HEK293 (cell line): ENCODE results near the gene STEAP4.

Source experiments
- CTCF ChIA-PET: fragments of 350-600 bp; formaldehyde crosslinking; extraction: SDS; loops from one replicate; lab custom pipeline; 2021; ENCODE audit warnings: antibody characterized with exemption; lab: Yijun Ruan, JAX
- POLR2A ChIA-PET: fragments of 300-600 bp; formaldehyde crosslinking; extraction: SDS; loops from one replicate; lab custom pipeline; 2020; ENCODE audit warnings: antibody characterized with exemption, inconsistent platforms; lab: Yijun Ruan, JAX
- H3K27ac ChIP-seq: fragments of 200-500 bp; sonication (Bioruptor generic); 2 replicates; pipeline ENCODE4 v1.5.1; 2014; ENCODE audit warnings: low read depth, low read length, control low read depth, inconsistent platforms; ENCODE audit errors: extremely low read depth
- H3K36me3 ChIP-seq, 2 experiments: fragments of 200-500 bp in 1 of 2; sonication (Bioruptor generic) in 1 of 2; 1 replicate in 1 of 2; 2 replicates in 1 of 2; pipeline ENCODE4 v1.5.1; 2014 to 2017; ENCODE audit warnings: inconsistent platforms in 2 of 2, low read length in 2 of 2; ENCODE audit not compliant: control insufficient read depth in 2 of 2, insufficient read depth in 1 of 2
- H3K4me1 ChIP-seq: fragments of 200-500 bp; sonication (Bioruptor generic); 2 replicates; pipeline ENCODE4 v1.5.1; 2014; ENCODE audit warnings: mild to moderate bottlenecking, low read length, inconsistent platforms; ENCODE audit not compliant: control insufficient read depth, insufficient read depth
- H3K4me3 ChIP-seq: 2 replicates; pipeline ENCODE4 v1.5.1; 2011; ENCODE audit warnings: low read depth, mild to moderate bottlenecking, control low read depth, low read length, moderate library complexity
- H3K9me3 ChIP-seq: fragments of 200-500 bp; sonication (Bioruptor generic); 2 replicates; pipeline ENCODE4 v1.5.1; 2014; ENCODE audit warnings: low read depth, low read length, inconsistent platforms; ENCODE audit not compliant: control insufficient read depth, insufficient read depth
- BCL6B ChIP-seq: fragments of 450-650 bp; formaldehyde crosslinking; IDR thresholded peaks from 2 replicates; pipeline ENCODE4 v1.5.1; 2017; ENCODE audit warnings: missing biosample characterization, missing genetic modification characterization
- KLF9 ChIP-seq: fragments of 450-650 bp; formaldehyde crosslinking; IDR thresholded peaks from 2 replicates; pipeline ENCODE4 v1.5.1; 2016; ENCODE audit warnings: missing biosample characterization, missing genetic modification characterization, low read depth
- RBAK ChIP-seq: fragments of 450-650 bp; formaldehyde crosslinking; IDR thresholded peaks from 2 replicates; pipeline ENCODE4 v1.5.1; 2016; ENCODE audit warnings: missing biosample characterization, missing genetic modification characterization
- SCRT1 ChIP-seq: fragments of 450-650 bp; formaldehyde crosslinking; IDR thresholded peaks from 2 replicates; pipeline ENCODE4 v1.5.1; 2016; ENCODE audit warnings: missing biosample characterization, missing genetic modification characterization, borderline replicate concordance
- ZBTB8A ChIP-seq: fragments of 450-650 bp; formaldehyde crosslinking; IDR thresholded peaks from 2 replicates; pipeline ENCODE4 v1.5.1; 2016; ENCODE audit warnings: missing biosample characterization, missing genetic modification characterization
- ZFP69B ChIP-seq: fragments of 450-650 bp; formaldehyde crosslinking; IDR thresholded peaks from 2 replicates; pipeline ENCODE4 v1.5.1; 2016; ENCODE audit warnings: missing biosample characterization, missing genetic modification characterization
- ZNF133 ChIP-seq: fragments of 450-650 bp; formaldehyde crosslinking; IDR thresholded peaks from 2 replicates; pipeline ENCODE4 v1.5.1; 2016; ENCODE audit warnings: missing biosample characterization, missing genetic modification characterization
- ZNF155 ChIP-seq: fragments of 450-650 bp; formaldehyde crosslinking; IDR thresholded peaks from 2 replicates; pipeline ENCODE4 v1.5.1; 2016; ENCODE audit warnings: missing biosample characterization, missing genetic modification characterization
- ZNF211 ChIP-seq: fragments of 450-650 bp; formaldehyde crosslinking; IDR thresholded peaks from 2 replicates; pipeline ENCODE4 v1.5.1; 2016; ENCODE audit warnings: low read depth, missing biosample characterization, missing genetic modification characterization
- ZNF341 ChIP-seq: fragments of 450-650 bp; formaldehyde crosslinking; IDR thresholded peaks from 2 replicates; pipeline ENCODE4; 2016; ENCODE audit warnings: low read depth, missing biosample characterization, missing genetic modification characterization
- ZNF366 ChIP-seq: fragments of 450-650 bp; formaldehyde crosslinking; conservative IDR thresholded peaks from 2 replicates; pipeline ENCODE4 v1.5.1; 2016; ENCODE audit warnings: missing biosample characterization, missing genetic modification characterization
- ZNF391 ChIP-seq: fragments of 450-650 bp; formaldehyde crosslinking; IDR thresholded peaks from 2 replicates; pipeline ENCODE4 v1.5.1; 2016; ENCODE audit warnings: low read depth, missing biosample characterization, missing genetic modification characterization, borderline replicate concordance
- ZNF433 ChIP-seq: fragments of 450-650 bp; formaldehyde crosslinking; IDR thresholded peaks from 2 replicates; pipeline ENCODE4 v1.5.1; 2016; ENCODE audit warnings: missing biosample characterization, missing genetic modification characterization, low read depth
- ZNF514 ChIP-seq: fragments of 450-650 bp; formaldehyde crosslinking; IDR thresholded peaks from 2 replicates; pipeline ENCODE4 v1.5.1; 2016; ENCODE audit warnings: missing biosample characterization, missing genetic modification characterization
- ZNF704 ChIP-seq: fragments of 450-650 bp; formaldehyde crosslinking; IDR thresholded peaks from 2 replicates; pipeline ENCODE4 v1.5.1; 2016; ENCODE audit warnings: missing biosample characterization, missing genetic modification characterization
- ZNF707 ChIP-seq: fragments of 450-650 bp; formaldehyde crosslinking; IDR thresholded peaks from 2 replicates; pipeline ENCODE4 v1.5.1; 2016; ENCODE audit warnings: missing biosample characterization, missing genetic modification characterization
- ZNF830 ChIP-seq: fragments of 450-650 bp; IDR thresholded peaks from 2 replicates; pipeline ENCODE4 v1.5.0; 2018; ENCODE audit warnings: missing biosample characterization, missing genetic modification characterization, low read depth, mild to moderate bottlenecking, moderate library complexity
- TF ChIP-seq, protein P1 (sequence below): fragments of 450-650 bp; formaldehyde crosslinking; IDR thresholded peaks from 2 replicates; pipeline ENCODE4 v1.5.1; 2016; ENCODE audit warnings: missing biosample characterization, missing genetic modification characterization
- TF ChIP-seq, protein P2 (sequence below): fragments of 450-650 bp; formaldehyde crosslinking; IDR thresholded peaks from 2 replicates; pipeline ENCODE4 v1.5.1; 2016; ENCODE audit warnings: missing biosample characterization, missing genetic modification characterization
- TF ChIP-seq, protein P3 (sequence below): fragments of 450-650 bp; formaldehyde crosslinking; IDR thresholded peaks from 2 replicates; pipeline ENCODE4 v1.5.1; 2016; ENCODE audit warnings: missing biosample characterization, missing genetic modification characterization, borderline replicate concordance

STEAP4 gene

GRCh38 chr7:88309819-88310218, 3.1 kb upstream of the STEAP4 start:
- H3K9me3 ChIP-seq, result no peaks in the 10 kb centered on the region
- H3K4me3 ChIP-seq, result no peak overlapping the region
- no peaks in the 10 kb centered on the region for H3K4me1 ChIP-seq
- CTCF ChIA-PET, result interaction anchor here (0.5 kb wide), 1 partner anchor 56 kb away, joined by 3 read pairs; no protein-coding TSS in a partner anchor
- H3K36me3 ChIP-seq, result no peaks in the 10 kb centered on the region
- POLR2A ChIA-PET, result no interaction called here
- no peak overlapping the region for H3K27ac ChIP-seq
- TF ChIP-seq ZNF133 (tag by site-specific recombination), result no peak
- TF ChIP-seq ZNF211 (tag by site-specific recombination), result no peak
- TF ChIP-seq ZBTB8A (tag by site-specific recombination), result no peak
- TF ChIP-seq ZNF341 (tag by site-specific recombination), result no peak
- no peak for TF ChIP-seq ZNF704 (tag by site-specific recombination)
- no peak for TF ChIP-seq BCL6B (tag by site-specific recombination)
- TF ChIP-seq, protein P1, sequence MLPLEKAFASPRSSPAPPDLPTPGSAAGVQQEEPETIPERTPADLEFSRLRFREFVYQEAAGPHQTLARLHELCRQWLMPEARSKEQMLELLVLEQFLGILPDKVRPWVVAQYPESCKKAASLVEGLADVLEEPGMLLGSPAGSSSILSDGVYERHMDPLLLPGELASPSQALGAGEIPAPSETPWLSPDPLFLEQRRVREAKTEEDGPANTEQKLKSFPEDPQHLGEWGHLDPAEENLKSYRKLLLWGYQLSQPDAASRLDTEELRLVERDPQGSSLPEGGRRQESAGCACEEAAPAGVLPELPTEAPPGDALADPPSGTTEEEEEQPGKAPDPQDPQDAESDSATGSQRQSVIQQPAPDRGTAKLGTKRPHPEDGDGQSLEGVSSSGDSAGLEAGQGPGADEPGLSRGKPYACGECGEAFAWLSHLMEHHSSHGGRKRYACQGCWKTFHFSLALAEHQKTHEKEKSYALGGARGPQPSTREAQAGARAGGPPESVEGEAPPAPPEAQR (tag by site-specific recombination), result no peak
- no peak for TF ChIP-seq ZNF830
- TF ChIP-seq ZNF433 (tag by site-specific recombination), result no peak
- no peak for TF ChIP-seq ZNF514 (tag by site-specific recombination)
- TF ChIP-seq, protein P2, sequence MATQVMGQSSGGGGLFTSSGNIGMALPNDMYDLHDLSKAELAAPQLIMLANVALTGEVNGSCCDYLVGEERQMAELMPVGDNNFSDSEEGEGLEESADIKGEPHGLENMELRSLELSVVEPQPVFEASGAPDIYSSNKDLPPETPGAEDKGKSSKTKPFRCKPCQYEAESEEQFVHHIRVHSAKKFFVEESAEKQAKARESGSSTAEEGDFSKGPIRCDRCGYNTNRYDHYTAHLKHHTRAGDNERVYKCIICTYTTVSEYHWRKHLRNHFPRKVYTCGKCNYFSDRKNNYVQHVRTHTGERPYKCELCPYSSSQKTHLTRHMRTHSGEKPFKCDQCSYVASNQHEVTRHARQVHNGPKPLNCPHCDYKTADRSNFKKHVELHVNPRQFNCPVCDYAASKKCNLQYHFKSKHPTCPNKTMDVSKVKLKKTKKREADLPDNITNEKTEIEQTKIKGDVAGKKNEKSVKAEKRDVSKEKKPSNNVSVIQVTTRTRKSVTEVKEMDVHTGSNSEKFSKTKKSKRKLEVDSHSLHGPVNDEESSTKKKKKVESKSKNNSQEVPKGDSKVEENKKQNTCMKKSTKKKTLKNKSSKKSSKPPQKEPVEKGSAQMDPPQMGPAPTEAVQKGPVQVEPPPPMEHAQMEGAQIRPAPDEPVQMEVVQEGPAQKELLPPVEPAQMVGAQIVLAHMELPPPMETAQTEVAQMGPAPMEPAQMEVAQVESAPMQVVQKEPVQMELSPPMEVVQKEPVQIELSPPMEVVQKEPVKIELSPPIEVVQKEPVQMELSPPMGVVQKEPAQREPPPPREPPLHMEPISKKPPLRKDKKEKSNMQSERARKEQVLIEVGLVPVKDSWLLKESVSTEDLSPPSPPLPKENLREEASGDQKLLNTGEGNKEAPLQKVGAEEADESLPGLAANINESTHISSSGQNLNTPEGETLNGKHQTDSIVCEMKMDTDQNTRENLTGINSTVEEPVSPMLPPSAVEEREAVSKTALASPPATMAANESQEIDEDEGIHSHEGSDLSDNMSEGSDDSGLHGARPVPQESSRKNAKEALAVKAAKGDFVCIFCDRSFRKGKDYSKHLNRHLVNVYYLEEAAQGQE (tag by site-specific recombination), result no peak
- no peak for TF ChIP-seq ZNF366 (tag by site-specific recombination)
- no peak for TF ChIP-seq ZNF155
- no peak for TF ChIP-seq ZNF707 (tag by site-specific recombination)
- TF ChIP-seq SCRT1, result no peak
- no peak for TF ChIP-seq ZFP69B (tag by site-specific recombination)
- TF ChIP-seq RBAK, result no peak
- TF ChIP-seq KLF9 (tag by site-specific recombination), result no peak
- TF ChIP-seq ZNF391 (tag by site-specific recombination), result no peak
- TF ChIP-seq, protein P3, sequence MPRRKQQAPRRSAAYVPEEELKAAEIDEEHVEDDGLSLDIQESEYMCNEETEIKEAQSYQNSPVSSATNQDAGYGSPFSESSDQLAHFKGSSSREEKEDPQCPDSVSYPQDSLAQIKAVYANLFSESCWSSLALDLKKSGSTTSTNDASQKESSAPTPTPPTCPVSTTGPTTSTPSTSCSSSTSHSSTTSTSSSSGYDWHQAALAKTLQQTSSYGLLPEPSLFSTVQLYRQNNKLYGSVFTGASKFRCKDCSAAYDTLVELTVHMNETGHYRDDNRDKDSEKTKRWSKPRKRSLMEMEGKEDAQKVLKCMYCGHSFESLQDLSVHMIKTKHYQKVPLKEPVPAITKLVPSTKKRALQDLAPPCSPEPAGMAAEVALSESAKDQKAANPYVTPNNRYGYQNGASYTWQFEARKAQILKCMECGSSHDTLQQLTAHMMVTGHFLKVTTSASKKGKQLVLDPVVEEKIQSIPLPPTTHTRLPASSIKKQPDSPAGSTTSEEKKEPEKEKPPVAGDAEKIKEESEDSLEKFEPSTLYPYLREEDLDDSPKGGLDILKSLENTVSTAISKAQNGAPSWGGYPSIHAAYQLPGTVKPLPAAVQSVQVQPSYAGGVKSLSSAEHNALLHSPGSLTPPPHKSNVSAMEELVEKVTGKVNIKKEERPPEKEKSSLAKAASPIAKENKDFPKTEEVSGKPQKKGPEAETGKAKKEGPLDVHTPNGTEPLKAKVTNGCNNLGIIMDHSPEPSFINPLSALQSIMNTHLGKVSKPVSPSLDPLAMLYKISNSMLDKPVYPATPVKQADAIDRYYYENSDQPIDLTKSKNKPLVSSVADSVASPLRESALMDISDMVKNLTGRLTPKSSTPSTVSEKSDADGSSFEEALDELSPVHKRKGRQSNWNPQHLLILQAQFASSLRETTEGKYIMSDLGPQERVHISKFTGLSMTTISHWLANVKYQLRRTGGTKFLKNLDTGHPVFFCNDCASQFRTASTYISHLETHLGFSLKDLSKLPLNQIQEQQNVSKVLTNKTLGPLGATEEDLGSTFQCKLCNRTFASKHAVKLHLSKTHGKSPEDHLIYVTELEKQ (tag by site-specific recombination), result no peak
